GM23338 (cell line): ENCODE results near the gene GNAT3. TPM values are rescaled to one million over a fixed set of nuclear protein-coding genes. Genes with fewer than 3 reads are reported as not detected.

Experiments
- ATAC-seq: fragments of 200-7000 bp; cut with Tn5 transposase; 3 replicates; pipeline ENCODE4 v1.9.1; 2020
- DNase-seq: peaks from one replicate; pipeline ENCODE4 v3.0.0-alpha.2; 2015; ENCODE audit warnings: low spot score
- H2AFZ ChIP-seq: fragments of 200-600 bp; sonication (generic); 2 replicates; pipeline ENCODE4 v1.8.0; 2016; ENCODE audit warnings: antibody characterized with exemption, mild to moderate bottlenecking, moderate library complexity
- H3F3A ChIP-seq: fragments of 200-600 bp; sonication (generic); replicated peaks from 2 replicates; pipeline ENCODE4 v1.8.0; 2017; ENCODE audit warnings: antibody characterized with exemption, mixed run types, low read depth
- H3K27ac ChIP-seq: fragments of 200-600 bp; sonication (generic); 2 replicates; pipeline ENCODE4 v1.6.1; 2016; ENCODE audit warnings: low read depth
- H3K27me3 ChIP-seq: fragments of 200-600 bp; sonication (generic); 2 replicates; pipeline ENCODE4 v1.8.0; 2016; ENCODE audit warnings: mild to moderate bottlenecking, mixed run types, moderate library complexity; ENCODE audit not compliant: insufficient read depth
- H3K36me3 ChIP-seq: fragments of 200-600 bp; sonication (generic); 2 replicates; pipeline ENCODE4 v1.8.0; 2016; ENCODE audit warnings: mild to moderate bottlenecking; ENCODE audit not compliant: insufficient read depth
- H3K4me1 ChIP-seq: fragments of 200-600 bp; sonication (generic); 2 replicates; pipeline ENCODE4 v1.8.0; 2016; ENCODE audit warnings: mild to moderate bottlenecking, moderate library complexity; ENCODE audit not compliant: insufficient read depth
- H3K4me2 ChIP-seq: fragments of 200-600 bp; sonication (generic); 2 replicates; pipeline ENCODE4 v1.7.1; 2017; ENCODE audit warnings: mixed run types
- H3K4me3 ChIP-seq: fragments of 200-600 bp; sonication (generic); 2 replicates; pipeline ENCODE4 v1.6.1; 2016; ENCODE audit warnings: mixed run types
- H3K79me2 ChIP-seq: fragments of 200-600 bp; sonication (generic); replicated peaks from 2 replicates; pipeline ENCODE4 v1.8.0; 2017; ENCODE audit warnings: mild to moderate bottlenecking; ENCODE audit not compliant: insufficient read depth
- H3K9me2 ChIP-seq: fragments of 200-600 bp; sonication (generic); 2 replicates; pipeline ENCODE4 v1.8.0; 2017; ENCODE audit not compliant: insufficient read depth
- H4K20me1 ChIP-seq: fragments of 200-600 bp; sonication (generic); replicated peaks from 2 replicates; pipeline ENCODE4 v1.8.0; 2017; ENCODE audit warnings: mild to moderate bottlenecking; ENCODE audit not compliant: insufficient read depth
- H3K27ac Mint-ChIP-seq: 2 replicates; pipeline ENCODE4 v1.8.0; 2020; ENCODE audit warnings: inconsistent platforms, mild to moderate bottlenecking, moderate library complexity, mixed read lengths
- H3K27me3 Mint-ChIP-seq: 3 replicates; pipeline ENCODE4 v1.8.0; 2022; ENCODE audit warnings: low read depth, mild to moderate bottlenecking, moderate library complexity, mixed read lengths, inconsistent platforms; ENCODE audit not compliant: insufficient read depth, poor library complexity
- H3K36me3 Mint-ChIP-seq: 3 replicates; pipeline ENCODE4 v1.8.0; 2021; ENCODE audit warnings: low read depth, mild to moderate bottlenecking, inconsistent platforms, moderate library complexity, mixed read lengths
- H3K4me1 Mint-ChIP-seq: 3 replicates; pipeline ENCODE4 v1.8.0; 2020; ENCODE audit warnings: mild to moderate bottlenecking, inconsistent platforms, mixed read lengths
- H3K4me3 Mint-ChIP-seq: 3 replicates; pipeline ENCODE4 v1.8.0; 2021; ENCODE audit warnings: moderate library complexity, mild to moderate bottlenecking, inconsistent platforms, mixed read lengths
- H3K9me3 Mint-ChIP-seq: 3 replicates; pipeline ENCODE4 v1.8.0; 2020; ENCODE audit warnings: moderate library complexity, mild to moderate bottlenecking, inconsistent platforms, mixed read lengths
- CREB1 ChIP-seq: fragments of 250-450 bp; sonication (Bioruptor Pico); IDR thresholded peaks from 2 replicates; pipeline ENCODE4 v1.5.0; 2020; ENCODE audit warnings: low read depth, mild to moderate bottlenecking, moderate library complexity
- CTCF ChIP-seq, 2 experiments: fragments of 200-600 bp in 1 of 2; sonication (generic) in 1 of 2; conservative IDR thresholded peaks; 2 replicates each; pipeline versions ENCODE4 v1.5.1 to v1.6.1; 2016 to 2017; ENCODE audit warnings: antibody characterized with exemption in 2 of 2, low read depth in 2 of 2, mild to moderate bottlenecking in 2 of 2, moderate library complexity in 1 of 2
- ETS1 ChIP-seq: IDR thresholded peaks from 2 replicates; pipeline ENCODE4 v1.6.1; 2016; ENCODE audit warnings: antibody characterized with exemption
- EZH2 ChIP-seq: fragments of 200-600 bp; sonication (generic); IDR thresholded peaks from one replicate; pipeline ENCODE4 v1.8.0; 2017; ENCODE audit warnings: antibody characterized with exemption, mild to moderate bottlenecking, low read depth; ENCODE audit not compliant: unreplicated experiment
- EZH2phosphoT487 ChIP-seq: fragments of 200-600 bp; sonication (generic); IDR thresholded peaks from one replicate; pipeline ENCODE4 v1.8.1; 2018; ENCODE audit warnings: antibody characterized with exemption; ENCODE audit not compliant: unreplicated experiment
- JUNB ChIP-seq: IDR thresholded peaks from one replicate; pipeline ENCODE4 v1.6.1; 2016; ENCODE audit warnings: antibody characterized with exemption; ENCODE audit not compliant: unreplicated experiment
- NANOG ChIP-seq: IDR thresholded peaks from 2 replicates; pipeline ENCODE4 v1.6.1; 2016; ENCODE audit warnings: antibody characterized with exemption, borderline replicate concordance
- POLR2AphosphoS5 ChIP-seq: IDR thresholded peaks from 2 replicates; pipeline ENCODE4 v1.6.1; 2016; ENCODE audit warnings: antibody characterized with exemption, low read depth
- REST ChIP-seq: IDR thresholded peaks from one replicate; pipeline ENCODE4 v1.6.1; 2018; ENCODE audit warnings: antibody characterized with exemption; ENCODE audit not compliant: unreplicated experiment
- STAT1 ChIP-seq: IDR thresholded peaks from one replicate; pipeline ENCODE4 v1.6.1; 2016; ENCODE audit warnings: antibody characterized with exemption; ENCODE audit not compliant: unreplicated experiment
- ZNF114 ChIP-seq: fragments of 250-450 bp; sonication (Bioruptor Pico); IDR thresholded peaks from 2 replicates; pipeline ENCODE4 v1.5.0; 2020; ENCODE audit warnings: mild to moderate bottlenecking, moderate library complexity
- ZNF331 ChIP-seq: fragments of 250-450 bp; sonication (Bioruptor Pico); IDR thresholded peaks from 2 replicates; pipeline ENCODE4 v1.5.0; 2020; ENCODE audit warnings: low read depth, mild to moderate bottlenecking, moderate library complexity
- ZNF462 ChIP-seq: fragments of 250-450 bp; sonication (Bioruptor Pico); IDR thresholded peaks from 2 replicates; pipeline ENCODE4 v1.5.0; 2020; ENCODE audit warnings: mild to moderate bottlenecking, moderate library complexity
- polyA plus RNA-seq: library from polyadenylated mRNA; unstranded; fragments of >200 nt; fragmentation: Nextera tagmentation; extraction: Ambion mirVana; gene quantifications from 2 replicates; pipeline ENCODE4 v1.2.1, GENCODE V29; 2016
- total RNA-seq: library from RNA; depleted of rRNA; stranded (reverse); fragments of >200 nt; shearing (Covaris generic); gene quantifications from 2 replicates; pipeline ENCODE4 v1.2.3, GENCODE V29; 2014

GNAT3 gene
- total and polyA plus RNA-seq, 2 experiments from 2014 or later, result not detected

GRCh38 chr7:80445351-80445750 is 66.5 kb downstream of the GNAT3 start:
- H3F3A ChIP-seq, result no peaks in the 10 kb centered on the region
- H3K4me2 ChIP-seq, result no peak overlapping the region
- Mint-ChIP-seq H3K27ac (no peak overlapping the region), H3K4me3 (no peak overlapping the region), H3K4me1 (peaks cover 4% of the 10 kb centered on the region; the same call in 2 of the 3 replicates), H3K9me3 (no peaks in the 10 kb centered on the region), H3K36me3 (no peaks in the 10 kb centered on the region), H3K27me3 (peaks cover 1% of the 10 kb centered on the region)
- TF ChIP-seq STAT1 (no peak), POLR2AphosphoS5 (no peak), EZH2 (no peak), ETS1 (no peak), ZNF462 (CRISPR knock-in tag) (no peak), ZNF331 (no peak), CTCF (conservative IDR thresholded peaks at IDR 0.05; ENCODE audit: low read depth in 2 of 2) (no peak), ZNF114 (no peak), REST (no peak), NANOG (no peak), JUNB (no peak), CREB1 (CRISPR knock-in tag) (no peak), EZH2phosphoT487 (no peak)
- no peak for ATAC-seq
- H3K36me3 ChIP-seq, result no peaks in the 10 kb centered on the region
- no peak for DNase-seq
- H2AFZ ChIP-seq, result no peak overlapping the region
- H4K20me1 ChIP-seq, result no peaks in the 10 kb centered on the region
- H3K79me2 ChIP-seq, result no peaks in the 10 kb centered on the region
- H3K27ac ChIP-seq, result no peak overlapping the region
- H3K27me3 ChIP-seq, result no peaks in the 10 kb centered on the region
- H3K4me1 ChIP-seq, result peaks cover 6% of the 10 kb centered on the region; the same call in 1 of the 2 replicates
- no peaks in the 10 kb centered on the region for H3K9me2 ChIP-seq
- H3K4me3 ChIP-seq, result no peak overlapping the region
